CD4-positive, alpha-beta T cell (primary cell): ENCODE results near the gene CLK3. TPM values are rescaled to one million over a fixed set of nuclear protein-coding genes. Genes with fewer than 3 reads are reported as not detected.

ENCODE experiments used
- ATAC-seq: fragments of 200-7000 bp; cut with Tn5 transposase; one replicate; pipeline ENCODE4 v1.10.0; 2022; ENCODE audit warnings: mild to moderate bottlenecking; ENCODE audit not compliant: poor library complexity
- CTCF ChIA-PET: fragments of 350-600 bp; sonication (Branson Sonifier 250); formaldehyde crosslinking; loops from one replicate; lab custom pipeline; 2021; ENCODE audit warnings: antibody characterized with exemption, inconsistent platforms; lab: Charles Lee
- POLR2A ChIA-PET: fragments of 350-600 bp; sonication (Branson Sonifier 250); formaldehyde crosslinking; loops from one replicate; lab custom pipeline; 2021; ENCODE audit warnings: antibody characterized with exemption, inconsistent platforms; lab: Charles Lee
- DNase-seq, 14 experiments: peaks; one replicate each; pipeline ENCODE4 v3.0.0-alpha.2; 2013 to 2020; ENCODE audit warnings: mixed read lengths in 2 of 14
- H3K27ac ChIP-seq, 2 donors: one replicate each; pipeline versions ENCODE4 v1.5.1 to v1.7.0; 2013; ENCODE audit warnings: low read length in 2 of 2, low read depth in 1 of 2, mild to moderate bottlenecking in 1 of 2
- H3K27me3 ChIP-seq, 2 experiments: 1 replicate in 1 of 2; 2 replicates in 1 of 2; pipeline versions ENCODE4 v1.6.1 to v1.7.0; 2013; ENCODE audit warnings: low read length in 2 of 2, control low read depth in 1 of 2, mild to moderate bottlenecking in 1 of 2, moderate library complexity in 1 of 2; ENCODE audit not compliant: insufficient read depth in 2 of 2, control insufficient read depth in 1 of 2
- H3K36me3 ChIP-seq: one replicate; pipeline ENCODE4 v1.6.1; 2013; ENCODE audit warnings: low read length, control low read depth; ENCODE audit not compliant: insufficient read depth
- H3K4me1 ChIP-seq: one replicate; pipeline ENCODE4 v1.6.1; 2013; ENCODE audit warnings: low read length, control low read depth; ENCODE audit not compliant: insufficient read depth
- H3K4me3 ChIP-seq: one replicate; pipeline ENCODE4 v1.5.1; 2013; ENCODE audit warnings: mild to moderate bottlenecking, low read length, moderate library complexity
- H3K9me3 ChIP-seq, 2 experiments: 1 replicate in 1 of 2; 2 replicates in 1 of 2; pipeline versions ENCODE4 v1.6.1 to v1.7.0; 2013; ENCODE audit warnings: low read length in 2 of 2, mild to moderate bottlenecking in 2 of 2, control low read depth in 1 of 2, moderate library complexity in 1 of 2; ENCODE audit not compliant: control insufficient read depth in 1 of 2, insufficient read depth in 1 of 2
- H3K27ac Mint-ChIP-seq: one replicate; pipeline ENCODE4 v1.8.0; 2020; ENCODE audit warnings: mixed read lengths
- H3K27me3 Mint-ChIP-seq: one replicate; pipeline ENCODE4 v1.8.0; 2021; ENCODE audit warnings: mixed read lengths
- H3K36me3 Mint-ChIP-seq: one replicate; pipeline ENCODE4 v1.8.0; 2021; ENCODE audit warnings: low read depth, mixed read lengths
- H3K4me1 Mint-ChIP-seq: one replicate; pipeline ENCODE4 v1.8.0; 2021; ENCODE audit warnings: low read depth, mixed read lengths
- H3K4me3 Mint-ChIP-seq: one replicate; pipeline ENCODE4 v1.8.0; 2020; ENCODE audit warnings: mild to moderate bottlenecking, mixed read lengths
- H3K9me3 Mint-ChIP-seq: one replicate; pipeline ENCODE4 v1.8.0; 2020; ENCODE audit warnings: mixed read lengths
- intact Hi-C, 2 experiments: fragments of 100-400 bp; cut with DNase I in 1 of 2; cut with micrococcal nuclease in 1 of 2; formaldehyde crosslinking; loops; one replicate each; pipeline versions ENCODE4 v1.15.1 to v1.9.0; 2023 to 2025; cut with DNase I, micrococcal nuclease
- total RNA-seq, 174 experiments: library from RNA in 2 of 174; stranded (reverse) in 2 of 174; gene quantifications; one replicate each; pipeline ENCODE4 v1.2.3 and lab custom pipeline; 2021 to 2026
- TF ChIP-seq, protein P1 (sequence below): fragments of 200-600 bp; IDR thresholded peaks from one replicate; pipeline ENCODE4 v1.8.0; 2022; ENCODE audit warnings: antibody characterized with exemption, mild to moderate bottlenecking

Gene CLK3
- total RNA-seq, 2 experiments from 2014 or later, result 275 to 293 TPM

DNA sequence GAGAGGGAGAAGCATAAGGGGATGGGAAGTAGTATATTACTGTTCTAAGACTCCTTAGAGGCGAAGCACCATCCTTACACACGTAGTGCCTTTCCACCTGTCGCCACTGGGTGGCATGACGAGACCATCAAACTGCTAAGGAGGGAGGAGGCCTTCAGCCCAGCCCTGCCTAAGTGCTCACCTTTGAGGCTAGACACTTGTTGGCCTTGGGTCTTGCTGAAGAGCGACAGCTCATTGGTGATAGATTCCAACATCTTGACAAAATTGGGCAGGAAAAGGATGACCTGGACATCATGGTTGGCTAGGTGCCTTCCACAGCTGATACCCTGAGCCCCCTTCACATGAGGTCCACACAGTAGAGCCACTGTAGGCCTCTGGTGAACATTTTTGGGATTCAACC is 19.6 kb downstream of the CLK3 start:
- Mint-ChIP-seq H3K9me3 (no peaks in the 10 kb centered on the region), H3K27me3 (no peaks in the 10 kb centered on the region), H3K4me3 (no peak overlapping the region), H3K27ac (no peak overlapping the region), H3K4me1 (no peaks in the 10 kb centered on the region), H3K36me3 (peaks cover 91% of the 10 kb centered on the region)
- POLR2A ChIA-PET, result interaction anchor here (0.6 to 1.4 kb wide), 6 partner anchors 13 to 266 kb away, joined by 3 to 11 read pairs (median 4); no protein-coding TSS in a partner anchor
- H3K4me3 ChIP-seq, result no peak overlapping the region
- no peak overlapping the region for H3K27ac ChIP-seq
- peaks cover 89% of the 10 kb centered on the region for H3K36me3 ChIP-seq
- ATAC-seq (peak; percentile 97), DNase-seq (peak; percentile 63 to 87 (median 70))
- H3K4me1 ChIP-seq, result peaks cover 5% of the 10 kb centered on the region
- CTCF ChIA-PET, result interaction anchor here (0.5 to 9.5 kb wide), 14 partner anchors 10 to 569 kb away, joined by 3 to 92 read pairs (median 4); partner anchors contain the start of gene C15orf39
- no peaks in the 10 kb centered on the region for H3K9me3 ChIP-seq
- intact Hi-C loops, result loop anchor here (1.0 to 10.0 kb wide), 4 partner anchors 134 to 315 kb away; no protein-coding TSS in a partner anchor
- no peaks in the 10 kb centered on the region for H3K27me3 ChIP-seq
- TF ChIP-seq, protein P1, sequence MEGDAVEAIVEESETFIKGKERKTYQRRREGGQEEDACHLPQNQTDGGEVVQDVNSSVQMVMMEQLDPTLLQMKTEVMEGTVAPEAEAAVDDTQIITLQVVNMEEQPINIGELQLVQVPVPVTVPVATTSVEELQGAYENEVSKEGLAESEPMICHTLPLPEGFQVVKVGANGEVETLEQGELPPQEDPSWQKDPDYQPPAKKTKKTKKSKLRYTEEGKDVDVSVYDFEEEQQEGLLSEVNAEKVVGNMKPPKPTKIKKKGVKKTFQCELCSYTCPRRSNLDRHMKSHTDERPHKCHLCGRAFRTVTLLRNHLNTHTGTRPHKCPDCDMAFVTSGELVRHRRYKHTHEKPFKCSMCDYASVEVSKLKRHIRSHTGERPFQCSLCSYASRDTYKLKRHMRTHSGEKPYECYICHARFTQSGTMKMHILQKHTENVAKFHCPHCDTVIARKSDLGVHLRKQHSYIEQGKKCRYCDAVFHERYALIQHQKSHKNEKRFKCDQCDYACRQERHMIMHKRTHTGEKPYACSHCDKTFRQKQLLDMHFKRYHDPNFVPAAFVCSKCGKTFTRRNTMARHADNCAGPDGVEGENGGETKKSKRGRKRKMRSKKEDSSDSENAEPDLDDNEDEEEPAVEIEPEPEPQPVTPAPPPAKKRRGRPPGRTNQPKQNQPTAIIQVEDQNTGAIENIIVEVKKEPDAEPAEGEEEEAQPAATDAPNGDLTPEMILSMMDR, result peak; percentile 85

DNA sequence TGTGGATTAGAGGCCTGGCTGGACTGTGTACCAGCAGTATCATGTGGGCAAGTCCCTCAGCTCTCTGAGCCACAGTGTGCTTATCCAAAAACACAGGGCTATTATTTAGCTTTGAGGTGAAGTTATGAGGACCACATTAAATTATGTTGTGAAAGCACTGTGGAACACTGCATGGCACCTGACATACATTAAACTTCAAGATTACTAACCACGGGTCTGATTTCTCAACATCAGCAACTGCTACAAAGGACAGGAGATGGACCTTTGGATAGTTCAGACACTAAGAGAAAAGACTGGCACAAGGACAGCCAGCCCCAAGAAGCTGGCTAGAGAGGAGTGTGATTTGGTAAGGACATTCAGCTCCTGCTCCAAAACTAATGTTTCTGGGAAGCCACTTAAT is 21.3 kb downstream of the CLK3 start:
- no peak overlapping the region for H3K4me3 ChIP-seq
- H3K36me3 ChIP-seq, result peaks cover 89% of the 10 kb centered on the region
- H3K9me3 ChIP-seq, result no peaks in the 10 kb centered on the region
- CTCF ChIA-PET, result interaction anchor here (9.5 kb wide), 1 partner anchor 132 kb away, joined by 92 read pairs; no protein-coding TSS in a partner anchor
- TF ChIP-seq, protein P1, result no peak
- no peaks in the 10 kb centered on the region for H3K27me3 Mint-ChIP-seq
- intact Hi-C loops, result loop anchor here in 1 of 2 experiments (10.0 kb wide), 1 partner anchor 198 kb away; no protein-coding TSS in a partner anchor
- ATAC-seq, result no peak
- no peak overlapping the region for H3K4me3 Mint-ChIP-seq
- peaks cover 96% of the 10 kb centered on the region for H3K36me3 Mint-ChIP-seq
- no peak overlapping the region for H3K27ac ChIP-seq
- peaks cover 5% of the 10 kb centered on the region for H3K4me1 ChIP-seq
- no peaks in the 10 kb centered on the region for H3K4me1 Mint-ChIP-seq
- no peaks in the 10 kb centered on the region for H3K27me3 ChIP-seq
- H3K27ac Mint-ChIP-seq, result no peak overlapping the region
- POLR2A ChIA-PET, result interaction anchor here (1.6 kb wide), 1 partner anchor 132 kb away, joined by 5 read pairs; no protein-coding TSS in a partner anchor
- DNase-seq, result no peak
- no peaks in the 10 kb centered on the region for H3K9me3 Mint-ChIP-seq

DNA sequence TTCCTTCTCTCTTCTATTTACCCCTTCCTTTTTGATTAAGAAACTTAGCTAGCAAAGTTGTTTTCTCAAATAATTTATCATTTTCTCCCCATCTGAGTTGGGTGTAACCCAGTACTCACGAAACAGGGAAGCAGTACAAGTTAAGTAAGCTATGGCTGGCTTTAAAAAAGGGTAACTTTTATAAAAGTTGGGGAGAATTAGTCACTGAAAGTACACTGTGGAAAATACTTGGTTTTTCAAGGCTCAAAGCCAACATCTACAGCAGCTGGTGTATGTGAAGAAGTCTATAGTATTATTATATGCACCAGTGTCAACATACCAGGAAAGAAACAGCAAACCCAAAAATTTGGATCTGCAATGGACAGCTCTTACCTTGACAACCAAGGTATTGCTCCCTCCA is 25.5 kb downstream of the CLK3 start:
- CTCF ChIA-PET, result interaction anchor here (1.2 to 2.2 kb wide), 3 partner anchors 9 to 128 kb away, joined by 3 to 7 read pairs (median 3); no protein-coding TSS in a partner anchor
- Mint-ChIP-seq H3K4me1 (no peaks in the 10 kb centered on the region), H3K36me3 (peaks cover 73% of the 10 kb centered on the region), H3K4me3 (no peak overlapping the region), H3K27ac (peak overlapping the region; percentile 52), H3K9me3 (no peaks in the 10 kb centered on the region), H3K27me3 (no peaks in the 10 kb centered on the region)
- Histone ChIP-seq H3K27me3 (no peaks in the 10 kb centered on the region), H3K4me3 (no peak overlapping the region), H3K9me3 (no peaks in the 10 kb centered on the region), H3K27ac (no peak overlapping the region), H3K36me3 (peaks cover 64% of the 10 kb centered on the region), H3K4me1 (no peaks in the 10 kb centered on the region)
- TF ChIP-seq, protein P1, result no peak
- ATAC-seq (no peak), DNase-seq (no peak)
- intact Hi-C loops, result no loop called here
- POLR2A ChIA-PET, result no interaction called here
